Erythroblast (primary cell): ENCODE data around the gene KRTAP10-7.

Experiments
- GATA1 ChIP-seq: IDR thresholded peaks from 2 replicates; pipeline ENCODE4 v1.6.1; 2011; ENCODE audit warnings: low read depth, mild to moderate bottlenecking, control low read depth, low read length, moderate library complexity
- POLR2A ChIP-seq: IDR thresholded peaks from 2 replicates; pipeline ENCODE4 v1.6.1; 2011; ENCODE audit warnings: mild to moderate bottlenecking, low read length

GRCh38 chr21:44650973-44651675, 50.7 kb downstream of the KRTAP10-7 start:
- TF ChIP-seq POLR2A (no peak), GATA1 (no peak)
